WTC11 (cell line): ENCODE data around the gene LRRC49.

Experiments
- CTCF ChIP-seq: fragments of 200-600 bp; IDR thresholded peaks from 2 replicates; pipeline ENCODE4 v1.8.0; 2022; ENCODE audit warnings: antibody characterized with exemption
- FOXJ3 ChIP-seq: sonication (generic); formaldehyde crosslinking; IDR thresholded peaks from 2 replicates; pipeline ENCODE4 v1.9.0; 2021; ENCODE audit warnings: missing genetic modification reagents, mild to moderate bottlenecking, borderline replicate concordance
- MYBL2 ChIP-seq: sonication (generic); formaldehyde crosslinking; IDR thresholded peaks from 2 replicates; pipeline ENCODE4 v1.8.1; 2023; ENCODE audit warnings: mild to moderate bottlenecking, moderate library complexity, missing genetic modification reagents
- TCF7 ChIP-seq: sonication (generic); formaldehyde crosslinking; IDR thresholded peaks from 2 replicates; pipeline ENCODE4 v1.8.0; 2022; ENCODE audit warnings: mild to moderate bottlenecking, low read depth, missing genetic modification reagents, moderate library complexity

- TF ChIP-seq TCF7 (CRISPR knock-in tag): no peak
- TF ChIP-seq CTCF: no peak
- no peak for TF ChIP-seq FOXJ3 (CRISPR knock-in tag)
- 0 out of 2 replicates have a peak, but pooled peaks have one; percentile 69 for TF ChIP-seq MYBL2
Measured at GRCh38 chr15:70892002-70892911, at the start of gene LRRC49, which contains the start of gene THAP10.
